Caco-2 (cell line): ENCODE results near the gene PRG2. TPM values are rescaled to one million over a fixed set of nuclear protein-coding genes. Genes with fewer than 3 reads are reported as not detected.

Source experiments
- BruUV-seq: library from RNA; stranded (reverse); fragments of 400-500 nt; replicated peaks from 2 replicates; lab custom pipeline; 2021; lab: Mats Ljungman, UMichigan
- CTCF ChIA-PET: fragments of 300-600 bp; sonication (Branson Sonifier 250); formaldehyde crosslinking; loops from one replicate; lab custom pipeline; 2022; ENCODE audit warnings: antibody characterized with exemption; lab: Charles Lee
- POLR2A ChIA-PET: fragments of 300-600 bp; sonication (Branson Sonifier 250); formaldehyde crosslinking; loops from one replicate; lab custom pipeline; 2022; ENCODE audit warnings: antibody characterized with exemption; lab: Charles Lee
- DNase-seq, 2 experiments: peaks; one replicate each; pipeline versions ENCODE4 v3.0.0 to v3.0.0-alpha.2; 2020 to 2022
- H3K27me3 ChIP-seq: replicated peaks from 2 replicates; pipeline ENCODE4 v1.6.0; 2011; ENCODE audit warnings: low read length; ENCODE audit not compliant: control insufficient read depth, insufficient read depth
- H3K36me3 ChIP-seq: 2 replicates; pipeline ENCODE4 v1.5.1; 2011; ENCODE audit warnings: low read length; ENCODE audit not compliant: control insufficient read depth, insufficient read depth
- H3K4me1 ChIP-seq: fragments of 250-450 bp; sonication (Bioruptor Pico); 2 replicates; pipeline ENCODE4 v1.5.1; 2020; ENCODE audit warnings: mild to moderate bottlenecking
- H3K4me3 ChIP-seq: 2 replicates; pipeline ENCODE4 v1.5.1; 2011; ENCODE audit warnings: low read depth, mild to moderate bottlenecking, control low read depth, low read length
- H3K9me3 ChIP-seq: fragments of 250-450 bp; sonication (Bioruptor Pico); 2 replicates; pipeline ENCODE4 v1.5.1; 2020; ENCODE audit warnings: mild to moderate bottlenecking, moderate library complexity
- H3K27ac Mint-ChIP-seq: one replicate; pipeline ENCODE4 v1.8.0; 2022; ENCODE audit warnings: mixed read lengths; ENCODE audit not compliant: unreplicated experiment
- H3K27me3 Mint-ChIP-seq: one replicate; pipeline ENCODE4 v1.8.0; 2022; ENCODE audit warnings: mixed read lengths; ENCODE audit not compliant: insufficient read depth, unreplicated experiment
- H3K36me3 Mint-ChIP-seq: one replicate; pipeline ENCODE4 v1.8.0; 2022; ENCODE audit warnings: mild to moderate bottlenecking, mixed read lengths; ENCODE audit not compliant: insufficient read depth, unreplicated experiment
- H3K4me1 Mint-ChIP-seq: one replicate; pipeline ENCODE4 v1.8.0; 2022; ENCODE audit warnings: low read depth, mixed read lengths; ENCODE audit not compliant: unreplicated experiment
- H3K4me3 Mint-ChIP-seq: one replicate; pipeline ENCODE4 v1.8.0; 2022; ENCODE audit warnings: mild to moderate bottlenecking, moderate library complexity, mixed read lengths; ENCODE audit not compliant: unreplicated experiment
- H3K9me3 Mint-ChIP-seq: one replicate; pipeline ENCODE4 v1.8.0; 2022; ENCODE audit warnings: mixed read lengths; ENCODE audit not compliant: unreplicated experiment
- intact Hi-C: fragments of 100-400 bp; cut with micrococcal nuclease; formaldehyde crosslinking; loops from one replicate; pipeline ENCODE4 v1.10.0; 2022; ENCODE audit not compliant: unreplicated experiment
- total RNA-seq: library from RNA; stranded (reverse); gene quantifications from 2 replicates; pipeline ENCODE4 v1.2.3, GENCODE V29; 2022
- TF ChIP-seq, protein P1 (sequence below), 2 experiments: fragments of 200-600 bp in 1 of 2; IDR thresholded peaks; 1 replicate in 1 of 2; 2 replicates in 1 of 2; pipeline versions ENCODE4 v1.5.1 to v1.8.0; 2011 to 2022; ENCODE audit warnings: antibody characterized with exemption in 1 of 2, control low read depth in 1 of 2, inconsistent platforms in 1 of 2, low read depth in 1 of 2, low read length in 1 of 2, mild to moderate bottlenecking in 1 of 2, moderate library complexity in 1 of 2; ENCODE audit not compliant: insufficient read depth in 1 of 2, severe bottlenecking in 1 of 2, unreplicated experiment in 1 of 2

The PRG2 gene
- total RNA-seq, 1 experiment from 2014 or later = not detected

DNA sequence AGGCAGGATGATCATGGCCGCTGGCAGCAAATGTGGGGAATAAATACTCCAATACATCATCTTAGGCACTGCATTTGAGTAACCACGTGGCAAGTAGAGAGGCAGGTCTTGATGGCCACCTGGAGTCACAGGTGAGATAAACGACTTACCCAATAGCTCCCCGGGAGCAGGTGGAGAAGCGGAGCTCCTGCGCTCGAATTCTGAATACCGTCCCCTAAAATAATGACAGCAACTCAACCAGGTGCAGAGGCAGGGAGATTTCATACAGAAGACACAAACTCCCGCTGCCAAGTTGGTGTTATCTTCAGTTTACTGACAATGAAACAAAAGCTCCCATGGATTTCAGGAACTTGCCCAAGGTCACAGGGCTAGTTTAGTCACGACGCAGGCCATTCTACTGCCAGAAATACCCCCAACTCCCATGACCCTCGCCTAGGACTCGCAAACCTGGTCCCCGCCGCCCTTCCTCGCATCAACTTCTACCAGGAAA is 36.0 kb upstream of the PRG2 start:
- Mint-ChIP-seq H3K27ac (no peak overlapping the region), H3K27me3 (peaks cover 7% of the 10 kb centered on the region), H3K4me3 (no peak overlapping the region), H3K4me1 (no peaks in the 10 kb centered on the region), H3K9me3 (no peaks in the 10 kb centered on the region), H3K36me3 (no peaks in the 10 kb centered on the region)
- POLR2A ChIA-PET = no interaction called here
- no peak for DNase-seq
- H3K36me3 ChIP-seq = no peaks in the 10 kb centered on the region
- no peaks in the 10 kb centered on the region; the same call in none of the 2 replicates for H3K27me3 ChIP-seq
- CTCF ChIA-PET = no interaction called here
- BruUV-seq = no TSS peak
- no peaks in the 10 kb centered on the region for H3K4me1 ChIP-seq
- H3K9me3 ChIP-seq = no peaks in the 10 kb centered on the region
- intact Hi-C loops = no loop called here
- TF ChIP-seq, protein P1, sequence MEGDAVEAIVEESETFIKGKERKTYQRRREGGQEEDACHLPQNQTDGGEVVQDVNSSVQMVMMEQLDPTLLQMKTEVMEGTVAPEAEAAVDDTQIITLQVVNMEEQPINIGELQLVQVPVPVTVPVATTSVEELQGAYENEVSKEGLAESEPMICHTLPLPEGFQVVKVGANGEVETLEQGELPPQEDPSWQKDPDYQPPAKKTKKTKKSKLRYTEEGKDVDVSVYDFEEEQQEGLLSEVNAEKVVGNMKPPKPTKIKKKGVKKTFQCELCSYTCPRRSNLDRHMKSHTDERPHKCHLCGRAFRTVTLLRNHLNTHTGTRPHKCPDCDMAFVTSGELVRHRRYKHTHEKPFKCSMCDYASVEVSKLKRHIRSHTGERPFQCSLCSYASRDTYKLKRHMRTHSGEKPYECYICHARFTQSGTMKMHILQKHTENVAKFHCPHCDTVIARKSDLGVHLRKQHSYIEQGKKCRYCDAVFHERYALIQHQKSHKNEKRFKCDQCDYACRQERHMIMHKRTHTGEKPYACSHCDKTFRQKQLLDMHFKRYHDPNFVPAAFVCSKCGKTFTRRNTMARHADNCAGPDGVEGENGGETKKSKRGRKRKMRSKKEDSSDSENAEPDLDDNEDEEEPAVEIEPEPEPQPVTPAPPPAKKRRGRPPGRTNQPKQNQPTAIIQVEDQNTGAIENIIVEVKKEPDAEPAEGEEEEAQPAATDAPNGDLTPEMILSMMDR (IDR thresholded peaks at IDR 0.05; ENCODE audit: insufficient read depth in 1 of 2, low read depth in 1 of 2, low read length in 1 of 2, severe bottlenecking in 1 of 2, unreplicated experiment in 1 of 2) = no peak
- H3K4me3 ChIP-seq = no peak overlapping the region

DNA sequence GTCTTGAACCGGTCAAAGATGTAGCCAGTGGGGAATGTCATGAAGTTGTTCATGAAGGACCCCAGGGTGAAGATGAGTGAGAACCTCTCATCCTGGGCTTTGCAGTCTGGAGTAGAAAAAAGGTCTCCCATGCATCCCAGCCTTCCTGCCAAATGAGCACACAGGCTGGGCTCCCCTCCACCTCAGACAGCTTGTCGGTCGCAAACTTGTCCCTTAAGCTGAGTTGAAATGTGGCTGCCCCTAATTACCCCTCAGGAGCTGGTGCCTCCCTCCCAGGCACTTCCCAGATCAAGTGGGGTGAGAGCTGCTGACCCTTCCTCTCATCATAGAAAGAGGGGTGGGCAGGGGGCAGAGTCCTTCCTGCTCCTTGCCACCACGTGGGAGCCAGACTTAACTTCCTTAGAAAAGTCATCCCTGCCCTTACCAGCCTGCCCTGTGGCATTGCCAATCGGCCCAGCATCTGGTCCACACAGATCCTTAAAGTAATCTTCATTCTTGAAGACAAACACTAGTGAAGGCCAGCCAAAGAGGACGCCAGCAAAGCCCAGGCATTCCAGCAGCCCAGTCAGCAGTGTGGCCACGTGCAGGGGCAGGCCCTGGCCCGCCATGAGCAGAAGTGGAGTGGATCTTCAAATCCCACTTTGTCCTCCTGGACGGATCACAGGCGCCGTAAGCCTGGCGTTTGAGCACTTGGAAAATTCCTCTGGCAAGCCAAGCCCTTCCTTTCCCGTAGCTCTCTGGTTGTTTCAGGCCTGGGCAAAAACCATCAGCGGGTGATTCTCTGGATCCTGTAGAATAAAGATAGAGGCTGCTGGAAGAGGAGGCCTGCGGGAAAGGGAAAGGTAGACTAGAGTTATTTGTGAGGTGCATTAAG is 35.4 kb upstream of the PRG2 start:
- H3K4me3 Mint-ChIP-seq = no peak overlapping the region
- intact Hi-C loops = no loop called here
- Histone ChIP-seq H3K4me1 (no peaks in the 10 kb centered on the region), H3K4me3 (no peak overlapping the region), H3K27me3 (no peaks in the 10 kb centered on the region; the same call in none of the 2 replicates), H3K9me3 (no peaks in the 10 kb centered on the region), H3K36me3 (no peaks in the 10 kb centered on the region)
- CTCF ChIA-PET = no interaction called here
- POLR2A ChIA-PET = no interaction called here
- H3K27me3 Mint-ChIP-seq = peaks cover 7% of the 10 kb centered on the region
- H3K9me3 Mint-ChIP-seq = no peaks in the 10 kb centered on the region
- H3K36me3 Mint-ChIP-seq = no peaks in the 10 kb centered on the region
- no peaks in the 10 kb centered on the region for H3K4me1 Mint-ChIP-seq
- no peak overlapping the region for H3K27ac Mint-ChIP-seq
- BruUV-seq = no TSS peak
- TF ChIP-seq, protein P1 (IDR thresholded peaks at IDR 0.05; ENCODE audit: insufficient read depth in 1 of 2, low read depth in 1 of 2, low read length in 1 of 2, severe bottlenecking in 1 of 2, unreplicated experiment in 1 of 2) = no peak
- DNase-seq = no peak

DNA sequence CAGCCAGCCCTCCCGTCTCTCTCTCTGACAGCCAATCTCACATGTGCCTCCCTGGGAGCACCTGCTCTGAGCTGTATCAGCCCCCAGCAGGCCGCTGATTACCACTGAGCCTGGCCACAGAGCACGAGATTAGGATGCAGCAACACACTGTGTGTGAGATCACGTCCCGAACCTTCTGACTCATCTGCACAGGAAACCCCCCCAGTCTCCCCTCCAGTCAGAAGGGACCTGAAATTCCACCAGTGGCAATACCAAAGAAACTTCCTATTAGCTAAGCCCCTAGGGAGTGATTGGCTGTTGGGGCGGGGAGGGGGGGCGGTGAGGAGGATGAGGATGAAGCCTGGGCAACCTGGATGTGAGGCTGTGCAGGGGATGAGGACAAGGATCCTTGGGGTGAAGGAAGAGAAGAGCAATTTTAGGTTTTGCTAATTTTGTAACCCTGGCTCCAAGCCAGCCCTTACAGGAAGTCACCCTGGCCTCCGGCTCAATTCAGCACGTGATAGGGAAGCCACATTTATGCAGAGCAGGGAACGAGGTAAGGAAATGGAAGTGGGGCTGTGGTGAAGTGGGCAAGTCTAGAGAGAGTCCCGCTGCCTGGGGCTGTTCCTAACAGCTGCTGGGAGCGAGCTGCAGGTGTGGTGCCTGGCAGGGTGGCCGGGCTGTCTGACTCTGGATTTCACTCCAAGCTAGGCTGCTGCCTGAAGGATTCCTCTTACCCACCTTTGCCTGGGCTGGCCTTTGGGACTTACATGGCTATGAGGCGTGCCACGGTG is 34.5 kb upstream of the PRG2 start:
- ChIA-PET POLR2A (no interaction called here), CTCF (no interaction called here)
- TF ChIP-seq, protein P1 (IDR thresholded peaks at IDR 0.05; ENCODE audit: insufficient read depth in 1 of 2, low read depth in 1 of 2, low read length in 1 of 2, severe bottlenecking in 1 of 2, unreplicated experiment in 1 of 2) = no peak
- Mint-ChIP-seq H3K36me3 (no peaks in the 10 kb centered on the region), H3K4me1 (no peaks in the 10 kb centered on the region), H3K27me3 (peaks cover 12% of the 10 kb centered on the region), H3K9me3 (no peaks in the 10 kb centered on the region), H3K27ac (no peak overlapping the region), H3K4me3 (no peak overlapping the region)
- Histone ChIP-seq H3K36me3 (no peaks in the 10 kb centered on the region), H3K4me1 (no peaks in the 10 kb centered on the region), H3K4me3 (no peak overlapping the region), H3K9me3 (no peaks in the 10 kb centered on the region), H3K27me3 (no peaks in the 10 kb centered on the region; the same call in none of the 2 replicates)
- intact Hi-C loops = no loop called here
- no TSS peak for BruUV-seq
- no peak for DNase-seq
